Astrocyte (in vitro differentiated cells and primary cell): Measurements from ENCODE around the gene IL10. TPM values are rescaled to one million over a fixed set of nuclear protein-coding genes. Genes with fewer than 3 reads are reported as not detected.

Source experiments
- DNase-seq: peaks from one replicate; pipeline ENCODE4 v3.0.0-alpha.2; 2010; ENCODE audit warnings: low read depth
- FAIRE-seq: peaks from 2 replicates; lab custom pipeline; 2011; peaks lifted over from hg19 to GRCh38; lab: Jason Lieb, UNC
- H2AFZ ChIP-seq: 2 replicates; pipeline ENCODE4 v1.6.0; 2012; ENCODE audit warnings: low read depth, low read length, inconsistent platforms
- H3K27ac ChIP-seq: 2 replicates; pipeline ENCODE4 v1.5.1; 2011; ENCODE audit warnings: low read depth, low read length, inconsistent platforms
- H3K27me3 ChIP-seq: 2 replicates; pipeline ENCODE4 v1.6.0; 2011; ENCODE audit warnings: low read length, inconsistent platforms; ENCODE audit not compliant: insufficient read depth
- H3K36me3 ChIP-seq: 2 replicates; pipeline ENCODE4 v1.5.1; 2011; ENCODE audit warnings: low read length, inconsistent platforms; ENCODE audit not compliant: insufficient read depth
- H3K4me1 ChIP-seq: 2 replicates; pipeline ENCODE4 v1.5.1; 2011; ENCODE audit warnings: low read length, inconsistent platforms; ENCODE audit not compliant: insufficient read depth
- H3K4me2 ChIP-seq: 2 replicates; pipeline ENCODE4 v1.6.0; 2012; ENCODE audit warnings: low read length, inconsistent platforms
- H3K4me3 ChIP-seq: 2 replicates; pipeline ENCODE4 v1.5.1; 2011; ENCODE audit warnings: low read depth, mild to moderate bottlenecking, low read length, inconsistent platforms; ENCODE audit not compliant: insufficient read depth
- H3K79me2 ChIP-seq: 2 replicates; pipeline ENCODE4 v1.6.0; 2012; ENCODE audit warnings: mild to moderate bottlenecking, low read length, inconsistent platforms; ENCODE audit not compliant: insufficient read depth
- H3K9ac ChIP-seq: 2 replicates; pipeline ENCODE4 v1.6.0; 2012; ENCODE audit warnings: mild to moderate bottlenecking, low read length, inconsistent platforms
- H3K9me3 ChIP-seq: 2 replicates; pipeline ENCODE4 v1.5.1; 2012; ENCODE audit warnings: low read depth, mild to moderate bottlenecking, low read length, inconsistent platforms; ENCODE audit not compliant: insufficient read depth
- H4K20me1 ChIP-seq: 2 replicates; pipeline ENCODE4 v1.6.0; 2012; ENCODE audit warnings: low read length, inconsistent platforms; ENCODE audit not compliant: insufficient read depth
- H3K27ac Mint-ChIP-seq: one replicate; pipeline ENCODE4 v1.8.0; 2021; ENCODE audit warnings: mild to moderate bottlenecking, mixed read lengths; ENCODE audit not compliant: unreplicated experiment
- H3K27me3 Mint-ChIP-seq: one replicate; pipeline ENCODE4 v1.8.0; 2021; ENCODE audit warnings: low read depth, mixed read lengths; ENCODE audit not compliant: unreplicated experiment
- H3K36me3 Mint-ChIP-seq: one replicate; pipeline ENCODE4 v1.8.0; 2021; ENCODE audit warnings: low read depth, mixed read lengths; ENCODE audit not compliant: unreplicated experiment
- H3K4me1 Mint-ChIP-seq: one replicate; pipeline ENCODE4 v1.8.0; 2021; ENCODE audit warnings: low read depth, mixed read lengths; ENCODE audit not compliant: unreplicated experiment
- H3K4me3 Mint-ChIP-seq: one replicate; pipeline ENCODE4 v1.8.0; 2021; ENCODE audit warnings: mild to moderate bottlenecking, moderate library complexity, mixed read lengths; ENCODE audit not compliant: unreplicated experiment
- H3K9me3 Mint-ChIP-seq: one replicate; pipeline ENCODE4 v1.8.0; 2021; ENCODE audit warnings: mild to moderate bottlenecking, mixed read lengths; ENCODE audit not compliant: unreplicated experiment
- EZH2 ChIP-seq: IDR thresholded peaks from 2 replicates; pipeline ENCODE4 v1.6.1; 2012; ENCODE audit warnings: mild to moderate bottlenecking, low read length, inconsistent platforms; ENCODE audit not compliant: insufficient read depth
- total RNA-seq: library from RNA; stranded (reverse); gene quantifications from 2 replicates; pipeline ENCODE4 v1.2.1, GENCODE V29; 2021
- TF ChIP-seq, protein P1 (sequence below): IDR thresholded peaks from 2 replicates; pipeline ENCODE4 v1.5.1; 2011; ENCODE audit warnings: low read depth, mild to moderate bottlenecking, inconsistent platforms, low read length, moderate library complexity; ENCODE audit not compliant: insufficient read depth

The IL10 gene
- total RNA-seq, 1 donor from 2014 or later: not detected

DNA sequence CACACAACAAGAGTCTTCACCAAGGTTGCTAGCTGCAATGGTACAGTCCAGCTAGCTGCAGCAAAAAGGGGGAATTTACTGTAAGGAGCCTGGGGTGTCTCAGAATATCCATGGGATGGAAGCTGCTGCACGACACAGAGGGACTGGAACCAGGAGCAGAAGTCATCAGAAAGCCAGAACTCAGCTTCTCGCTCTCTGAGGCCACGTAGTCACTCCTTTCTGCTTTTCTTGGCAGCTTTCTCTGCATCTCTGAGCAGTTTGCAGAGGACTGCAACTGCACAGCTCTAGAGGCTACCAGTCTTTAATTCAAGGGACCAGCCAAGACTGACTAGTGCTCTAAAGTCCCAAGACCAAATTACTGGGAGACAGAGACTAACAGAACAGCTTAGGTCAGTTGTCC is 27.0 kb upstream of the IL10 start:
- no peak for TF ChIP-seq EZH2
- TF ChIP-seq, protein P1, sequence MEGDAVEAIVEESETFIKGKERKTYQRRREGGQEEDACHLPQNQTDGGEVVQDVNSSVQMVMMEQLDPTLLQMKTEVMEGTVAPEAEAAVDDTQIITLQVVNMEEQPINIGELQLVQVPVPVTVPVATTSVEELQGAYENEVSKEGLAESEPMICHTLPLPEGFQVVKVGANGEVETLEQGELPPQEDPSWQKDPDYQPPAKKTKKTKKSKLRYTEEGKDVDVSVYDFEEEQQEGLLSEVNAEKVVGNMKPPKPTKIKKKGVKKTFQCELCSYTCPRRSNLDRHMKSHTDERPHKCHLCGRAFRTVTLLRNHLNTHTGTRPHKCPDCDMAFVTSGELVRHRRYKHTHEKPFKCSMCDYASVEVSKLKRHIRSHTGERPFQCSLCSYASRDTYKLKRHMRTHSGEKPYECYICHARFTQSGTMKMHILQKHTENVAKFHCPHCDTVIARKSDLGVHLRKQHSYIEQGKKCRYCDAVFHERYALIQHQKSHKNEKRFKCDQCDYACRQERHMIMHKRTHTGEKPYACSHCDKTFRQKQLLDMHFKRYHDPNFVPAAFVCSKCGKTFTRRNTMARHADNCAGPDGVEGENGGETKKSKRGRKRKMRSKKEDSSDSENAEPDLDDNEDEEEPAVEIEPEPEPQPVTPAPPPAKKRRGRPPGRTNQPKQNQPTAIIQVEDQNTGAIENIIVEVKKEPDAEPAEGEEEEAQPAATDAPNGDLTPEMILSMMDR: no peak
- DNase-seq (no peak), FAIRE-seq (no peak)
- no peaks in the 10 kb centered on the region for H3K4me1 Mint-ChIP-seq
- Histone ChIP-seq H3K9ac (no peak overlapping the region), H3K4me1 (no peaks in the 10 kb centered on the region), H3K27me3 (peaks cover 14% of the 10 kb centered on the region), H3K36me3 (no peaks in the 10 kb centered on the region), H3K27ac (no peak overlapping the region), H3K4me3 (no peak overlapping the region), H3K9me3 (no peaks in the 10 kb centered on the region), H4K20me1 (no peaks in the 10 kb centered on the region), H3K4me2 (no peak overlapping the region), H3K79me2 (no peaks in the 10 kb centered on the region), H2AFZ (no peak overlapping the region)
- H3K27ac Mint-ChIP-seq: no peak overlapping the region
- H3K27me3 Mint-ChIP-seq: peaks cover 49% of the 10 kb centered on the region
- H3K9me3 Mint-ChIP-seq: no peaks in the 10 kb centered on the region
- H3K36me3 Mint-ChIP-seq: peaks cover 1% of the 10 kb centered on the region
- no peak overlapping the region for H3K4me3 Mint-ChIP-seq

DNA sequence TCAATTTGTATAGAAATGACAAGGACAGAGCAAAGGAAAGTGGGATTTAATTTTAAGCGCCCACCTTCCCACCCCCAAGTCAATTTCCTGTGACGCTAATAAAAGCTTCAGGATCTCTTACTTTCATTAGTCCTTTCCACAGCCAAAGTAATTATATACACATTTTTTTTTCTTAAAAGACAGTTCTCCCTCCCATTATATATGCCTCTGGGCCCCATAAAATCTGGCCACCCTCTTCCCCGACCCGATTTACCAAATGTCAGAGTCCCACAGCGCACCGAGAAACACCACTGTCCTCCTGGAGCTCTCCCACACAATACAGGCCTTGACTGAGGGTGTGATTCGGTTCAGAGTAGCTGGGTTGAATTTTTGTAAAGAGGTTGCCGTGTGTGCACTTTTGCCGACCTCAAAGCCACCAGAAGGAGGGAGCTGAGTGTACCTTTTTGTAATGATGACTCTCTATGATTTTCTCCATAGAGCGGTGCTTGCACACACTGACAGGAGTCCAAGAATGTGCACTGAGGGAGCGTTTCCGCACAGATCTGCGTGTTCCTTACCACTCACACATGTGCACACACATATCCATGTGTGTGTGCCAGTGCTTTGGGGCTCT is 26.2 kb upstream of the IL10 start:
- Histone ChIP-seq H3K9ac (no peak overlapping the region), H3K4me1 (no peaks in the 10 kb centered on the region), H3K36me3 (no peaks in the 10 kb centered on the region), H3K4me2 (no peak overlapping the region), H3K79me2 (no peaks in the 10 kb centered on the region), H2AFZ (no peak overlapping the region), H3K4me3 (no peak overlapping the region), H4K20me1 (no peaks in the 10 kb centered on the region), H3K9me3 (no peaks in the 10 kb centered on the region), H3K27ac (no peak overlapping the region), H3K27me3 (peaks cover 6% of the 10 kb centered on the region)
- peaks cover 41% of the 10 kb centered on the region for H3K27me3 Mint-ChIP-seq
- TF ChIP-seq, protein P1: no peak
- no peak for TF ChIP-seq EZH2
- H3K4me1 Mint-ChIP-seq: no peaks in the 10 kb centered on the region
- H3K4me3 Mint-ChIP-seq: no peak overlapping the region
- H3K36me3 Mint-ChIP-seq: peaks cover 1% of the 10 kb centered on the region
- FAIRE-seq (no peak), DNase-seq (no peak)
- no peaks in the 10 kb centered on the region for H3K9me3 Mint-ChIP-seq
- no peak overlapping the region for H3K27ac Mint-ChIP-seq
